ENCODE results near the gene ABCE1. TPM values are rescaled to one million over a fixed set of nuclear protein-coding genes. Genes with fewer than 3 reads are reported as not detected.

Gene ABCE1
- total and polyA plus RNA-seq, 2 of the 8 experiments (the other 6 are each of a cell fraction or from before 2014, with no cell fraction given), result 43.7 to 126 TPM

DNA sequence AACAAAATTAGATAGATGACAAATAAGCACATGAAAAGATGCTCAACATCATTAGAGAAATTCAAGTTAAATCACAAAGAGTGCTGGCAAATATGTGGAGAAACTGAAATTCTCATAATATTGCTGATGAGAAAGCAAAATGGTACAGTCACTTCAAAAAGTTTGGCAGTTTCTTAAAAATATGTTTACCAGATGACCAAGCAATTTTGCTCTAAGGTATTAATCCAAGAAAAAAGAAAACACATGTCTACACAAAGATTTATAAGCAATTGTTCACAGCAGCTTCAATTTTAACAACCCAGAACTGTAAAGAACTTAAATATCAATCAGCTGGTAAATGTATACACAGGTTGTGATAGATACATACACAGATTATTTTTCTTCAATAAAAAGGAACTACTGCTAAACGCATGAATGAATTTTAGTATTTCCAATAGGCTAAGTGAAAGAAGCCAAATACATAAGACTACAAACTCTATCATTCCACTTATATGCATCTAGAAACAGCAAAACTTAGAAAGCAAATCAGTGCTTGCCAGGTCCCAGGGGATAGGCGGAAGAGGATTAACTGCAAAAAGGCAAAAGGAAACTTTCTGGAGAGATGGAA is 70.6 kb downstream of the ABCE1 start (continued):
- TF ChIP-seq CHD7 (IDR thresholded peaks at IDR 0.05; ENCODE audit: insufficient replicate concordance, low read length) (no peak), CTBP2 (IDR thresholded peaks at IDR 0.05; ENCODE audit: borderline replicate concordance, insufficient read depth, insufficient read length, low read length) (no peak), SP4 (IDR thresholded peaks at IDR 0.05; ENCODE audit: low read length) (no peak), USF2 (IDR thresholded peaks at IDR 0.05; ENCODE audit: low read length) (no peak), GABPA (IDR thresholded peaks at IDR 0.05; ENCODE audit: borderline replicate concordance, insufficient read depth, low read length) (no peak), CREB1 (IDR thresholded peaks at IDR 0.05) (no peak), EP300 (IDR thresholded peaks at IDR 0.05; ENCODE audit: borderline replicate concordance in 1 of 2, low read depth in 2 of 2, low read length in 2 of 2) (no peak), FOSL1 (IDR thresholded peaks at IDR 0.05; ENCODE audit: insufficient read depth, low read depth, low read length) (no peak), SP1 (IDR thresholded peaks at IDR 0.05; ENCODE audit: low read depth, low read length) (no peak), CEBPB (IDR thresholded peaks at IDR 0.05; ENCODE audit: low read depth, low read length) (no peak)
